Astrocyte of the spinal cord (primary cell): ENCODE data around the gene ARL5C.
A peak's percentile ranks its signal among the peaks of the same experiment; 100 is the strongest.

ENCODE experiments used
- DNase-seq: peaks from one replicate; pipeline ENCODE4 v3.0.0; 2011; ENCODE audit warnings: low read depth, low spot score
- H3K4me3 ChIP-seq: 2 replicates; pipeline ENCODE4 v1.5.1; 2011; ENCODE audit warnings: low read depth, mild to moderate bottlenecking, low read length, moderate library complexity
- in situ Hi-C: cut with HindIII; loops from 2 replicates; pipeline ENCODE4 v1.10.0; 2017; ENCODE audit warnings: low sequenced_read_pairs
- TF ChIP-seq, protein P1 (sequence below): IDR thresholded peaks from 2 replicates; pipeline ENCODE4 v1.5.1; 2012; ENCODE audit warnings: low read depth, mild to moderate bottlenecking, low read length, inconsistent platforms

The ARL5C gene

DNA sequence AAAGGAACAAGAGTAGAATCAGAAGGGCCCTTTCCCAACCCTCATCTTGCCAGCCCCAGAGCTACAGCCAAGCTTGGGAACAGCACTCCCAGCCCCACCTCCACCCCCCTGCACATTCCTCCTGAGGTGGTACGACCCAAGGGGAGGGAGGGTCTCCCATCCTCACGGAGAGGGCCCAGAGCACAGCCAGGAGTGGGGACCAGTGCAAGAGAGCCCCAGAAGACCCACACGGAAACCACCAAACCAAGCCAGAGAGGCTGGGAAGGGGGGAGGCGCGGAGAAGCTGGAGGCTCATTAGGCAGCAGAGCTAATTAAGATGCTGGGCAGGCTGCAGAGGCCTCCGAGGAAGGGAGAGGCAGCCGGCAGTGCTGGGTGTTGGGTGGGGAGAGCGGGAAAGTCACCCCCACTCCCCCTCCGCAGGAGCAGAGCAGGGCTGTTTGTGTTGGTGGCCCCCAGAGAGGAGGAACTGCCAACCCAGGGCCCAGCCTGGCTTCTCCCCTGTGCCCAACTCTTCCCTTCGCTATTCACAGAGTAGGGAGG, 29.1 kb upstream of the ARL5C start:
- TF ChIP-seq, protein P1, sequence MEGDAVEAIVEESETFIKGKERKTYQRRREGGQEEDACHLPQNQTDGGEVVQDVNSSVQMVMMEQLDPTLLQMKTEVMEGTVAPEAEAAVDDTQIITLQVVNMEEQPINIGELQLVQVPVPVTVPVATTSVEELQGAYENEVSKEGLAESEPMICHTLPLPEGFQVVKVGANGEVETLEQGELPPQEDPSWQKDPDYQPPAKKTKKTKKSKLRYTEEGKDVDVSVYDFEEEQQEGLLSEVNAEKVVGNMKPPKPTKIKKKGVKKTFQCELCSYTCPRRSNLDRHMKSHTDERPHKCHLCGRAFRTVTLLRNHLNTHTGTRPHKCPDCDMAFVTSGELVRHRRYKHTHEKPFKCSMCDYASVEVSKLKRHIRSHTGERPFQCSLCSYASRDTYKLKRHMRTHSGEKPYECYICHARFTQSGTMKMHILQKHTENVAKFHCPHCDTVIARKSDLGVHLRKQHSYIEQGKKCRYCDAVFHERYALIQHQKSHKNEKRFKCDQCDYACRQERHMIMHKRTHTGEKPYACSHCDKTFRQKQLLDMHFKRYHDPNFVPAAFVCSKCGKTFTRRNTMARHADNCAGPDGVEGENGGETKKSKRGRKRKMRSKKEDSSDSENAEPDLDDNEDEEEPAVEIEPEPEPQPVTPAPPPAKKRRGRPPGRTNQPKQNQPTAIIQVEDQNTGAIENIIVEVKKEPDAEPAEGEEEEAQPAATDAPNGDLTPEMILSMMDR = no peak
- DNase-seq = no peak
- no peak overlapping the region for H3K4me3 ChIP-seq
- in situ Hi-C loops = no loop called here

DNA sequence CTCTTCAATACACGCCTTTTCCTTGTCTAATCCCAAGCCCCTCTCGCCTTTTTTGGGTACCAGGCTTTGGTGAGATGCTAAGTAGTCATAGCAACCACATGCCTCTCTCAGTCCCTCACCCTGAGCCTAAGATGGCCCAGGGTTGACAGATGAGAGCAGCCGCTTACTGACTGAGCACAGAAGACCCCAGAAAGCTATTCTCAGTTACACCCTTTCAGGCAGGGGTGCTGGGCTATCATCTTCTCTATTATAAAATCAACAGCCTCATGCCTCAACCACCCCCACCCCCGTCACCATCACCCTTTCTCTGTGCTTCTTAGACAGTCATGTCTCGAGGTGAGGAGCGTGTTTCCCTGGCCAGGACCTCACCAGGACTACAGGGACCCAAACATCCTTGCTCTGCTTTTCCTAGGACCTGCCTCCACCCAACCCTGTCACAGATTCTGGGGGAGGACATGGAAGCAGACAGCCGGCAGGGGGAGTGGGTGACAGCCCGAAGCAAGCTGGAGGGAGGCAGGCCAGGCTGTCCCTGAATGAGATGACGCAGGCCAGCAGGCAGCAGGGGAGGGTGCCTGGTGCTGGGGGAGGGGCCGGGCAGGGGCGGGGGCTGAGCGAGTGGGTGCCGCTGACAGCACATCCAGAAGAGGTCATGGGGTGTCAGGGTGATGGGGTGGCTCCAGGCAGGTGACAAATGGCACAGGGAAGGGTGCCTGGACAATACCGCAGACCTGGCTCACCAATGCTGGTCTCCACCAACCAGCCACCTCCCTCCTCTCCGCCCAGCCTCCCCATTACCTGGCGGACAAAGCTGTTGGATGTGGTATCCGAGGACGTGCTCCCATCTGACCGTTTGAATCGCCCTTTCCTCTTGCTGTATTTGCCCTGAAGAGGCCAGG, 28.4 kb upstream of the ARL5C start:
- TF ChIP-seq, protein P1 = peak; percentile 69
- no peak overlapping the region for H3K4me3 ChIP-seq
- in situ Hi-C loops = no loop called here
- peak; percentile 58 for DNase-seq

DNA sequence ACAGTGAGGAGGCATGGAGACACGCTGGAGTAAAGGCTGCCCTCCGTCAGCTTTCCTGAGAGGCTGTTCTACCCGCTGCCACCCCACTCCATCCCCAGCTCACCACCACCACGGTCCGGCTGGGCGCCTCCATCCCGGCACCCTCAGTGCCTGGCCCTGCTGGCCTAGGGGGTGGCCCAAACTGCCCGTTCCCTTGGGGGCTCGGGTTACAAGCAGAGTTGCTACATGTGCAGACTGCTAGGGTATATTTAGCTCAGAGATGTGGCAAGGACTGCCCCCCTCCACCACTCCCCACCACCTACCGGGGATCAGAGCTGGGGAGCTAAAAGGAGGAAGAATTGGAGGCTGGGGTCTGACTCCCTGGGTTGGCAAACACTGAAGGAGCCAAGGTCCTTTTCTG, 27.4 kb upstream of the ARL5C start:
- in situ Hi-C loops = no loop called here
- TF ChIP-seq, protein P1 = no peak
- no peak overlapping the region for H3K4me3 ChIP-seq
- no peak for DNase-seq

DNA sequence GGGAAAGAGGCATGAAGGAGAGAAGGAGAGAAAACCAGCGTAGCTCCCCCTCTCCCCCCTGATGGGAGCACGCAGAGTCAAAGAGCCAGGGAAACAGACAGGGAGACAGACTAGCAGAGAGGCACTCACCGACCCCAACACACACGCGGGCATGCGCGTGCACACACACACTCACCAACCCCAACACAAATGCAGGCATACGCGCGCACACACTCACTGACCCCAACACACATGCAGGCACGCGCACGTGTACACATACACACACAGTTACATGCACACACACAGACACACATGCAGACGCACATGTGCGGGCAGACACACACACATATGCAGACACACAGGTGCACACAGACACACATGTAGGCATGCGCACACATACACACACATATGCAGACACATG, 26.9 kb upstream of the ARL5C start:
- TF ChIP-seq, protein P1 = no peak
- in situ Hi-C loops = no loop called here
- no peak overlapping the region for H3K4me3 ChIP-seq
- no peak for DNase-seq

DNA sequence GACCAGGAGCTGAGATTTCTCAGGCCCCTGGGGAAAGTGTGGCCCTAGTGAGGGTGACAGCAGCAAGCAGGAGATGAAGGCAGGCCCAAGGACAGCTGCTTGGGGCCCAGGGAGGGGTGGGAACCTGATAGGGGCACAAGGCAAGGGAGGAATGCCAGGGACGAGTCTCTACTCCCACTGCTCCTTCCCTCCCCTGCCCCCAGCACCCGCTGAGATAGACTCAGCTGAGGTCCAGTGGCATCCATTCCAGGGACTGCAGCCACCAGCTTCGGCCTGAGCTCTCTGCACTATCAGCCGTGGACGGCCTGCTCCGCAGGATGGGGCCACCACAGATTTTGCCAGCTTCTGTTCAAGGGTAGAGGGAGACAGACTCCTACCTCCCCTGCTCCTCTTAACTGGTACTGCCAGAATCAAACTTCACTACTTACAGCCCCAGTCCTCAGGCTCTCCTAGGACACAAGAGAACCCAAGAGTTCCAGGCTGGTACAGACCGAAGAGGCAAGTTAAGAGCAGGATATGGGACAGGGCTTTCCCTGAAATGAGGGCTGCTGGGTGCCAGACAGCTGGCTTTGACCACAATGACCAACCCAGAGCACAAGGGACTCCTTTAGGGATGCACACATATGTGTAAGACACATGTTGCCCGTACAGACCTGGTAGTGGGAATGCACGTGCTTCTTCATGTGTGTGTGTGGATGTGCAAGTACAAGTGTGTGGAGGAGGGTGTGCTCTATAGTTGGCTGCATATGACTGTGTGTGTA, 26.0 kb upstream of the ARL5C start:
- TF ChIP-seq, protein P1 = no peak
- no peak for DNase-seq
- in situ Hi-C loops = no loop called here
- no peak overlapping the region for H3K4me3 ChIP-seq

DNA sequence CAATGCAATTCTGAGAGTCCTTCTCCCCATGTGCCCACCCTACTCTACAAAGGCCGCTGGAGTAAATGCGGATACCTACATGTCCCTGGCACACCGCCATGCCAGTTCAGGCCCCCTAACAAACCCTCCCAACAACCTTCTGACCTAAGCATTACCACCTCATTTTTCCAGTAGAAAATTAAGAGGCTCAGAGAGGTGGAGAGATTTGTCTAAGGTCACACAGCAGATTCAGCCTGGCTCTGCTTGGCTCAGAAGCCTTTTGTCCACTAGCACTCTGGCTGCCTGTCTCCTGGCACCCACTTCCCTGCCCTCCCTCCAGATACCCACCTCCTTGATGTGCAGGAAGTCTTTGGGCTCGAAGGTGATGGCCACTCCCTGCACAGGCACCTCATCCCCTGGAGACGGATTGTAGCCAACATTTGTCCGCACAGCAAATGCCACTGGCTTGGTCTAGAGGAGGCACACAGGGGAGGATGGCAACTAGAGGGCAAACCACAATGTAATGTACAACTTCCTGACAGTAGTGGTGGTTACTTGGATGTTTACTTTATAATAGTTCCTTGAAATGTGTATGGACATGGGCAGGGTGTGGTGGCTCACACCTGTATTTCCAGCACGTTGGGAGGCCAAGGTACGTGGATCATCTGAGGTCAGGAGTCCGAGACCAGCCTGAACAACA, 21.3 kb upstream of the ARL5C start:
- no peak overlapping the region for H3K4me3 ChIP-seq
- TF ChIP-seq, protein P1 = no peak
- in situ Hi-C loops = no loop called here
- DNase-seq = no peak
